Activated T-helper 1 cell treated with Interleukin-2 at 50 U/mL for 16 hours (primary cell): ENCODE measurements around the gene EVI5L.

Experiments
- DNase-seq: peaks from one replicate; pipeline ENCODE4 v3.0.0-alpha.2; 2020; ENCODE audit warnings: low read depth

The EVI5L gene

GRCh38 chr19:7898967-7899366 is 68.9 kb downstream of the EVI5L start:
- DNase-seq, result no peak

- no peak for DNase-seq
Observed at GRCh38 chr19:7899751-7900378, 69.8 kb downstream of the EVI5L start.

DNA sequence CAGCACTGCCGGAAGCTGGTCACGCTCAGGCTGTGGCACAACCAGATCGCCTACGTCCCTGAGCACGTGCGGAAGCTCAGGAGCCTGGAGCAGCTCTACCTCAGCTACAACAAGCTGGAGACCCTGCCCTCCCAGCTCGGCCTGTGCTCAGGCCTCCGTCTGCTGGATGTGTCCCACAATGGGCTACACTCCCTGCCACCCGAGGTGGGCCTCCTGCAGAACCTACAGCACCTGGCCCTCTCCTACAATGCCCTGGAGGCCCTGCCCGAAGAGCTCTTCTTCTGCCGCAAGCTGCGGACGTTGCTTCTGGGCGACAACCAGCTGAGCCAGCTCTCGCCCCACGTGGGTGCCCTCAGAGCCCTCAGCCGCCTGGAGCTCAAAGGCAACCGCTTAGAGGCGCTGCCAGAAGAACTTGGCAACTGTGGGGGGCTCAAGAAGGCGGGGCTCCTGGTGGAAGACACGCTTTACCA is 70.4 kb downstream of the EVI5L start:
- DNase-seq, result no peak

DNA sequence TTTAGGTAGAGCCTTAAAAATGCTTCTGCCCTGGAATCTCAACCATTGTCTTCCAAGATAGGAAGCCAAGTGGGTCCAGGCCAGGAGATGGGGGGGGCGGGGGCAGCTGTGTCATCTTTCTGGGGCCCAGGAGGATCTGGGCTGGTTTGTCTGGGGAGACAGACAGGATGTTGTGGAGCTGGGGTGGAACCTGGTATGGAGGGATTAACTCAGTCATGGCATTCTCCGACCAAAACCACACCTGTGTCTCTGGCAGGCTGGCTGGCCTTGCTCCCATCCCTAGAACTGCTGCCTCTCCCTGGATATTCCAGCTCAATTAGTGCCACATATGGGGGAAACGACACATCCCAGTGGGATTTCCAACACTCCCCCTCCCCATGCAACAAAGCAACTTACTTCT is 70.9 kb downstream of the EVI5L start:
- DNase-seq, result no peak

DNA sequence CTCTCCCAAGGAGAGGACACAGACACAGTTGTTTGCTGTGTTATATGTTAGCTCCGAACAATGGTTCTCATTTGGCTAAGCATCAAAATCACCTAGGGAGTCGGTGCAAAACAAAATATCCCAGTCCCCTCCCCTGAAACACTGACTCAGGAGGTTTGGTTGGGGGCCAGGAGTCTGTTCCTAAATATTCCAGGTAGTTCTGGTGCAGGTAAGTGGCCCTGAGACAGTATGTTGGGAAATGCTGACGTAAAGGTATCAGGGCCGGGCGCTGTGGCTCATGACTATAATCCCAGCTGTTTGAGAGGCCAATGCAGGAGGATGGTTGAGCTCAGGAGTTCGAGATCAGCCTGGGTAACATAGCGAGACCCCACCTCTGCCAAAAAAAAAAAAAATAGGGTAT is 71.3 kb downstream of the EVI5L start:
- DNase-seq, result no peak

DNA sequence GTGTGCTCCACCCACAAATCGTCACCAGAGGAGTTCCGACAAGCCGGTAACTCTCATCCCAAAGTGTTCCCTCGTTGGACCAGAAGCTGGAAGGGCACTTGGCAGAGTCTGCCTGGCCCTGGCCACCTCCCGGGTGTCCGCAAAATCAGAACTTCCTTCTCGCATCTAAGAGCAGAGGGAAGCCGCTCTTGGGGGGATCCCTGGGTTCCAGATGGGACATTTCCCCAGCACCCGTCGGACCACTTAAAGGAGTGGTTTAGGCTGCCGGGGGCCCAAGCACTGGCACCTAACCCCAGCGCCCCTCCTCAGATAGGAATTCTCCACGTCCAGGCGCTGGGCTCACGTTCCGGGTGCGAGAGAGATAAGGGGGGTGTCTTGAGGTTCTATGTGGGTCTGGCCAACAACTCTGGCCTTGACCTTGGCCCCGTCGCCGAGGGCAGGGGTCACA is 72.8 kb downstream of the EVI5L start:
- no peak for DNase-seq

DNA sequence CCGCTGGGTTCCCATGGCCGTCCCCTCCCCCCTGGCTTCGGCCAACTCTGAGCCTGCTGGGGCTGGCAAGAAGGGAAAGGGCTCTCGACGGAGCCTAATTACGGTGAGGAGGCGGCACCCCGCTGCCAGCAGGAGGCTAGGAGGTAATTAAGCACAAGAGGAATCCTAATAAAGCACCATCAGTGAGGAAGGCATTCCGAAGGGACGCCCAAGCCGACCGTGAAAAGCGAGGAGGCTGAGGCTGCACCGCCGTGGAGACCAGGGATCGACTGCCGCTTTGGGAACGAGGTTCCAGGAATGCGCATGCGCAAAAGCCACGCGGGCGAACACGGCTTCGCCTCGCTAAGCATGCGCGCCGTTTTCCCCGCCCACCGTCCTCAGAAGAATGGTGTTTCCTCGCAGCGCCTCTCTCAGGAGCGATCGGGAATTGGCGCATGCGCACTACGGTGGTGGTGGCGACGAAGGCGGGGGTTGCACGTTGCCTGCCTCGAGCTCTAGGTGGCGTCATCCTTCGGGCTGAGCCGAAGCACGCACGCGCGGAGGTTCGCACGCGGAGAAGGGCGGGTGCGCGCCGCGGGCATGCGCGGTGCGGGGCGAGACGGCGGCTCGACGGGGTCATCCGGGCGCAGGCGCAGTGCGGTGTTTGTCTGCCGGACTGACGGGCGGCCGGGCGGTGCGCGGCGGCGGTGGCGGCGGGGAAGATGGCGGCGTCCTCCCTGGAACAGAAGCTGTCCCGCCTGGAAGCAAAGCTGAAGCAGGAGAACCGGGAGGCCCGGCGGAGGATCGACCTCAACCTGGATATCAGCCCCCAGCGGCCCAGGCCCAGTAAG is 73.4 kb downstream of the EVI5L start, which contains the start of gene MAP2K7:
Gene MAP2K7, plus strand, starts transcription at position 634 of the 830 bp plus-strand sequence. Its CDS starts 68 bp downstream, at position 702.
- DNase-seq, result peak; percentile 100

- DNase-seq, result no peak
Observed at GRCh38 chr19:7904074-7905020, 74.3 kb downstream of the EVI5L start.

GRCh38 chr19:7905268-7905667 is 75.2 kb downstream of the EVI5L start:
- no peak for DNase-seq

DNA sequence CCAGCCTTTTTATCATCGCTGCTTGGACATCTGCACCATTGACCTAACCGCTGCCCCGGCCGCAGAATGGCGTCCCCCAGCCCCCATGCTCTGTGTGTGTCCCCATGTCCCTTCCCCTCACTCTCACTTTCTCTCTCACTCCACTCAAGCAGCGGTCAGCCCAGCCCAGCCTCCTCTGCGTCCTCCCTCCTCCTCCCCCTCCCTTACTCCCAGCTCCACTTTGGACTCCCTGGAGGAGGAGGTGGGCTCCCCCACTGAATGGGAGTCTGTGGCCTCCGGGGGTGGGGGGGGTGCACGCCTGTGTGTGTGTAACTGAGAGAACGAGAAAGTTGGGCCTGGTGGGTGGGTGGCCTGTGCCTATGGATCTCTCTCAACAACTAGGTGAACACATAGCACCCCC is 75.8 kb downstream of the EVI5L start:
- no peak for DNase-seq

- DNase-seq, result no peak
Observed at GRCh38 chr19:7907122-7907521, 77.1 kb downstream of the EVI5L start.

DNA sequence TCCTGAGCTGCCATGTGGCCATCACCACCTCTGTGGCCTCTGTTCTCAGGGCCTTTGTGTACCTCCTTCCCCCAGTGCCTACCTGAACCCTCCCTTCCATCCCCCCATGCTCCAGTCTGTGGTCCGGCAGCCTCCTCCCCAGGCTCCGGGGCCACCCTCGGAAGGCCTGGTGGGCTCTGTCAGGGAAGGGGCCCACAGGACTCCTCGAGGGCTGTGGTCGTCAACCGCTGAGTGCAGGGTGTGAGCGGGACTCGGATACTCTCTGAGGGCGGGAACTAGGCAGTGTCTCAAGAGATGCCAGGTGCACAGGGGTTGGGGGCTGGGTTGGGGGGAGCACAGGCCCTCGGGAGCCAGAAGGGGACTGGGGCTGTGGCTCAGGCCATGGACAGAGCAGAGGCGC is 77.5 kb downstream of the EVI5L start:
- no peak for DNase-seq

GRCh38 chr19:7908078-7908699 is 78.2 kb downstream of the EVI5L start:
- DNase-seq, result no peak

GRCh38 chr19:7908742-7909461 is 78.9 kb downstream of the EVI5L start:
- no peak for DNase-seq

DNA sequence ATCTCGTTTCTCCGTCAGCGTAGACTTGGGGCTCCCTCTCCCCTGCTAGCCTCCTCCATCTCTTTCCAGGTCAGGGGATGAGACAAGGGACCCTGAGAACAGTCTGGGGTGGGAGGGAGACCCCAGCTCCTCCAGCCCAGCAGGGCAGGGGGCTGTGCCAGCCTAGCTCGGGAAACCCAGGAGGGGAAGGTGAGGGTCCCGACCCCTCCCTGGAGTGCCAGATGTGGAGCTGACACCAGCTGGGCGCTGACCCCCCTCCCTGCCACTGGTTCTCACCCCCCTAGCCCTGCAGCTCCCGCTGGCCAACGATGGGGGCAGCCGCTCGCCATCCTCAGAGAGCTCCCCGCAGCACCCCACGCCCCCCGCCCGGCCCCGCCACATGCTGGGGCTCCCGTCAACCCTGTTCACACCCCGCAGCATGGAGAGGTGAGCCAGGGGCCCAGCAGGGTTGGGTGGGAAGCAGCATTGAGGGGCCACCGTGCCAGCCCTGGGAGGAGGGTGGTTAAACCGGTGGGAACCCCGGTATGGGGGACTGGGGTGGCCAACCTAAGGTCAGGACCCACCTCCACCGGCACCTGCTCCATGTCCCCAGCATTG is 79.6 kb downstream of the EVI5L start:
- no peak for DNase-seq

DNA sequence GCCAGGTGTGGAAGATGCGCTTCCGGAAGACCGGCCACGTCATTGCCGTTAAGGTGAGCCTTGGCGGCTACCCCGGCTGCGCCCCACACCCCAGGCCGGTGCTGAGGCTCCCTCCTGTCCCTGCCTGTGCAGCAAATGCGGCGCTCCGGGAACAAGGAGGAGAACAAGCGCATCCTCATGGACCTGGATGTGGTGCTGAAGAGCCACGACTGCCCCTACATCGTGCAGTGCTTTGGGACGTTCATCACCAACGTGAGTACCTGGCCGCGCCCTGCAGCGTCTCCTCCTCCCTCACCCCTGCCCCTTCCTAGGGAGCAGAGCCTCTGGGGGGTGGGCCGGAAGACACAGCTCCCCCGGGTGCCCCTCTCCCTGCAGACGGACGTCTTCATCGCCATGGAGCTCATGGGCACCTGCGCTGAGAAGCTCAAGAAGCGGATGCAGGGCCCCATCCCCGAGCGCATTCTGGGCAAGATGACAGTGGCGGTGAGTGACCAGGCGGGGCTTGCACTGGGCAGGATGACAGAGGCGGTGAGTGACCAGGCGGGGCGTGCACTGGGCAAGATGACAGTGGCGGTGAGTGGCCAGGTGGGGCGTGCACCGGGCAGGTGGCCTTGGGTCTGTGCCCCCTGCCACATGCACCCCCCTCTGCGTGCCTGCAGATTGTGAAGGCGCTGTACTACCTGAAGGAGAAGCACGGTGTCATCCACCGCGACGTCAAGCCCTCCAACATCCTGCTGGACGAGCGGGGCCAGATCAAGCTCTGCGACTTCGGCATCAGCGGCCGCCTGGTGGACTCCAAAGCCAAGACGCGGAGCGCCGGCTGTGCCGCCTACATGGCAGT is 80.5 kb downstream of the EVI5L start:
- no peak for DNase-seq

GRCh38 chr19:7911508-7912143 is 81.6 kb downstream of the EVI5L start:
- no peak for DNase-seq

DNA sequence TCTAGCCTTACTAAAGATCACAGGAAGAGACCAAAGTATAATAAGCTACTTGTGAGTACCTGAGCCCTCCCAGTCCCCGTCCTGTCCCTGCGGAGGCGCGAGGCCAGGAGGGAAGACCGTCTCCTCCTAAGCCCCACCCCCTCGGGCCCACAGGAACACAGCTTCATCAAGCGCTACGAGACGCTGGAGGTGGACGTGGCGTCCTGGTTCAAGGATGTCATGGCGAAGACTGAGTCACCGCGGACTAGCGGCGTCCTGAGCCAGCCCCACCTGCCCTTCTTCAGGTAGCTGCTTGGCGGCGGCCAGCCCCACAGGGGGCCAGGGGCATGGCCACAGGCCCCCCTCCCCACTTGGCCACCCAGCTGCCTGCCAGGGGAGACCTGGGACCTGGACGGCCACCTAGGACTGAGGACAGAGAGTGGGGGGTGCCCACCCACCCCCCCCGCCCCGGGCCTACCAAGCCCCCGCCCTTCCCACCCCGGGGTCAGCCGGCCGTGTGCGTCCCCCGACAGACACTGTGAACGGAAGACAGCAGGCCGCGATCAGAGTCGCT is 82.2 kb downstream of the EVI5L start:
- no peak for DNase-seq
